HEK293 (cell line): Measurements from ENCODE around the gene INCA1.

Source experiments
- BCL6B ChIP-seq: fragments of 450-650 bp; formaldehyde crosslinking; IDR thresholded peaks from 2 replicates; pipeline ENCODE4 v1.5.1; 2017; ENCODE audit warnings: missing biosample characterization, missing genetic modification characterization
- EGR2 ChIP-seq: fragments of 450-650 bp; formaldehyde crosslinking; IDR thresholded peaks from 2 replicates; pipeline ENCODE4 v1.5.1; 2016; ENCODE audit warnings: low read depth, missing biosample characterization, missing genetic modification characterization
- GFI1B ChIP-seq: fragments of 450-650 bp; formaldehyde crosslinking; IDR thresholded peaks from 2 replicates; pipeline ENCODE4 v1.5.1; 2016; ENCODE audit warnings: missing biosample characterization, missing genetic modification characterization
- GLI2 ChIP-seq: fragments of 450-650 bp; formaldehyde crosslinking; IDR thresholded peaks from 2 replicates; pipeline ENCODE4; 2017; ENCODE audit warnings: missing biosample characterization, missing genetic modification characterization, low read depth, borderline replicate concordance
- GLIS2 ChIP-seq: fragments of 450-650 bp; formaldehyde crosslinking; IDR thresholded peaks from 2 replicates; pipeline ENCODE4 v1.5.1; 2016; ENCODE audit warnings: missing biosample characterization, missing genetic modification characterization
- KLF1 ChIP-seq: fragments of 450-650 bp; formaldehyde crosslinking; IDR thresholded peaks from 2 replicates; pipeline ENCODE4 v1.5.1; 2016; ENCODE audit warnings: missing biosample characterization, missing genetic modification characterization
- KLF10 ChIP-seq: fragments of 450-650 bp; IDR thresholded peaks from 2 replicates; pipeline ENCODE4 v1.5.1; 2018; ENCODE audit warnings: missing biosample characterization, mild to moderate bottlenecking, missing genetic modification characterization
- KLF16 ChIP-seq: fragments of 450-650 bp; formaldehyde crosslinking; IDR thresholded peaks from 2 replicates; pipeline ENCODE4 v1.5.1; 2017; ENCODE audit warnings: missing biosample characterization, missing genetic modification characterization
- KLF8 ChIP-seq: fragments of 450-650 bp; formaldehyde crosslinking; IDR thresholded peaks from 2 replicates; pipeline ENCODE4 v1.5.1; 2016; ENCODE audit warnings: missing biosample characterization, missing genetic modification characterization
- SCRT2 ChIP-seq: fragments of 450-650 bp; formaldehyde crosslinking; IDR thresholded peaks from 2 replicates; pipeline ENCODE4 v1.5.1; 2016; ENCODE audit warnings: missing biosample characterization, missing genetic modification characterization
- SP2 ChIP-seq: fragments of 450-650 bp; formaldehyde crosslinking; IDR thresholded peaks from 2 replicates; pipeline ENCODE4 v1.5.1; 2016; ENCODE audit warnings: missing biosample characterization, missing genetic modification characterization
- WT1 ChIP-seq: fragments of 450-650 bp; formaldehyde crosslinking; IDR thresholded peaks from 2 replicates; pipeline ENCODE4 v1.5.1; 2016; ENCODE audit warnings: missing biosample characterization, missing genetic modification characterization
- YY2 ChIP-seq: fragments of 450-650 bp; formaldehyde crosslinking; IDR thresholded peaks from 2 replicates; pipeline ENCODE4 v1.5.1; 2016; ENCODE audit warnings: missing biosample characterization, missing genetic modification characterization
- ZFHX2 ChIP-seq: fragments of 450-650 bp; formaldehyde crosslinking; conservative IDR thresholded peaks from 2 replicates; pipeline ENCODE4 v1.5.1; 2016; ENCODE audit warnings: missing biosample characterization, missing genetic modification characterization
- ZIC2 ChIP-seq: fragments of 450-650 bp; formaldehyde crosslinking; IDR thresholded peaks from 2 replicates; pipeline ENCODE4 v1.5.1; 2016; ENCODE audit warnings: missing biosample characterization, missing genetic modification characterization
- ZNF140 ChIP-seq: fragments of 450-650 bp; formaldehyde crosslinking; IDR thresholded peaks from 2 replicates; pipeline ENCODE4 v1.5.1; 2016; ENCODE audit warnings: missing biosample characterization, missing genetic modification characterization
- ZNF146 ChIP-seq: fragments of 450-650 bp; formaldehyde crosslinking; IDR thresholded peaks from 2 replicates; pipeline ENCODE4 v1.5.1; 2016; ENCODE audit warnings: missing biosample characterization, missing genetic modification characterization
- ZNF214 ChIP-seq: fragments of 450-650 bp; formaldehyde crosslinking; IDR thresholded peaks from 2 replicates; pipeline ENCODE4 v1.5.1; 2017; ENCODE audit warnings: missing biosample characterization, mild to moderate bottlenecking, missing genetic modification characterization, borderline replicate concordance
- ZNF24 ChIP-seq: fragments of 450-650 bp; formaldehyde crosslinking; IDR thresholded peaks from 2 replicates; pipeline ENCODE4 v1.5.1; 2016; ENCODE audit warnings: missing biosample characterization, missing genetic modification characterization
- ZNF426 ChIP-seq: fragments of 450-650 bp; formaldehyde crosslinking; IDR thresholded peaks from 2 replicates; pipeline ENCODE4 v1.5.1; 2017; ENCODE audit warnings: missing biosample characterization, missing genetic modification characterization, mild to moderate bottlenecking, inconsistent platforms, moderate library complexity
- ZNF488 ChIP-seq: fragments of 450-650 bp; formaldehyde crosslinking; IDR thresholded peaks from 2 replicates; pipeline ENCODE4 v1.5.1; 2016; ENCODE audit warnings: missing biosample characterization, missing genetic modification characterization
- ZNF549 ChIP-seq: fragments of 450-650 bp; IDR thresholded peaks from 2 replicates; pipeline ENCODE4 v1.5.1; 2018; ENCODE audit warnings: missing biosample characterization, missing genetic modification characterization, mild to moderate bottlenecking, inconsistent platforms, moderate library complexity
- ZNF560 ChIP-seq: fragments of 450-650 bp; formaldehyde crosslinking; IDR thresholded peaks from 2 replicates; pipeline ENCODE4 v1.5.1; 2017; ENCODE audit warnings: missing biosample characterization, missing genetic modification characterization, borderline replicate concordance
- ZNF571 ChIP-seq: fragments of 450-650 bp; formaldehyde crosslinking; IDR thresholded peaks from 2 replicates; pipeline ENCODE4 v1.5.0; 2017; ENCODE audit warnings: missing biosample characterization, missing genetic modification characterization
- ZNF621 ChIP-seq: fragments of 450-650 bp; formaldehyde crosslinking; IDR thresholded peaks from 2 replicates; pipeline ENCODE4 v1.5.1; 2017; ENCODE audit warnings: missing biosample characterization, missing genetic modification characterization
- ZNF626 ChIP-seq: fragments of 450-650 bp; sonication (Bioruptor Pico); formaldehyde crosslinking; IDR thresholded peaks from 2 replicates; pipeline ENCODE4 v1.5.1; 2018; ENCODE audit warnings: missing biosample characterization, missing genetic modification characterization, inconsistent platforms
- ZNF660 ChIP-seq: fragments of 450-650 bp; IDR thresholded peaks from 2 replicates; pipeline ENCODE4 v1.5.1; 2018; ENCODE audit warnings: missing biosample characterization, mild to moderate bottlenecking, missing genetic modification characterization
- ZNF776 ChIP-seq: fragments of 450-650 bp; formaldehyde crosslinking; IDR thresholded peaks from 2 replicates; pipeline ENCODE4 v1.5.0; 2017; ENCODE audit warnings: missing biosample characterization, missing genetic modification characterization, borderline replicate concordance
- ZNF777 ChIP-seq: fragments of 450-650 bp; formaldehyde crosslinking; IDR thresholded peaks from 2 replicates; pipeline ENCODE4 v1.5.1; 2017; ENCODE audit warnings: missing biosample characterization, missing genetic modification characterization, borderline replicate concordance
- ZNF837 ChIP-seq: fragments of 450-650 bp; formaldehyde crosslinking; IDR thresholded peaks from 2 replicates; pipeline ENCODE4 v1.5.1; 2016; ENCODE audit warnings: missing biosample characterization, missing genetic modification characterization
- TF ChIP-seq, protein P1 (sequence below): fragments of 450-650 bp; formaldehyde crosslinking; IDR thresholded peaks from 2 replicates; pipeline ENCODE4 v1.5.1; 2016; ENCODE audit warnings: missing biosample characterization, missing genetic modification characterization
- TF ChIP-seq, protein P2 (sequence below): fragments of 450-650 bp; formaldehyde crosslinking; IDR thresholded peaks from 2 replicates; pipeline ENCODE4 v1.5.1; 2017; ENCODE audit warnings: missing biosample characterization, missing genetic modification characterization
- TF ChIP-seq, protein P3 (sequence below): fragments of 450-650 bp; formaldehyde crosslinking; IDR thresholded peaks from 2 replicates; pipeline ENCODE4 v1.5.1; 2016; ENCODE audit warnings: missing biosample characterization, missing genetic modification characterization

The INCA1 gene

DNA sequence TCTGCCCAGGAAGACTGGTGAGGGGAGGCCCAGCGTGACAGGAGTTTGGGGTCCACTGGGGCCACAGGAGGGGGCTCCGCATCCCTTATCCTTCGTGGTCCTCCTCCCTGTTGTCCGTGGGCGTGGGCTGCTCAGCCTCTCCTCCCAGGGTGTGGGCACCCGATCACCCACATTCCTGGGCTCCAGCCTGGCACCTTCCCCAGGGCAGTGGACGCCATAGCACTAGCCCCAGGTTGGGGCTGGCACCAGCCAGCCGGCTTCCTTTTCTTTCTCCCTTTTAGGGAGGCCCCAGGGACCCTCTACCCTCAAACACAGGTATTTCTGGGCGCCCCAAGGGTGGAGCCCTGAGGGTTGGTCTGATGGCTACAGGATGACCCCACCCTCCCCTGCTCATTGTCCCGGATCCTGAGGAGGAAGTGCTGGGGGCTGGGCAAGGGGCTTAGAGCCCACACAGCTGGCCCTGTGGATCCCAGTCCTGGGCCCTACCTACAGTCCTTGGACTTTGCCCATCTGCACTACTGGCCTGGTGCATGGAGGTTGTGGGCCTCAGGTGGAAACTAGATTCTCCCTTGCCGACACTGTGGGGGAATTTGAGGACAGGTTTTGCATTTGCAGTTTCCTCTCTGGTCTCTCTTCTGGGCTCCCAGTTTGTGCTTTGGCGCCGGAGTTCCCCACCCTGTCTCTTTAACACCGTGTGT is 1.6 kb upstream of the INCA1 start (continued):
- TF ChIP-seq BCL6B (tag by site-specific recombination) (no peak), ZNF621 (tag by site-specific recombination) (no peak), SCRT2 (tag by site-specific recombination) (no peak), GFI1B (tag by site-specific recombination) (no peak), ZNF488 (tag by site-specific recombination) (no peak), ZNF549 (tag by site-specific recombination) (no peak), ZFHX2 (tag by site-specific recombination) (peak; percentile 54), ZNF776 (tag by site-specific recombination) (no peak), GLIS2 (tag by site-specific recombination) (peak; percentile 69), ZNF426 (tag by site-specific recombination) (no peak), ZNF560 (no peak), EGR2 (tag by site-specific recombination) (peak; percentile 38; the same call in 1 of the 2 replicates), KLF8 (tag by site-specific recombination) (no peak), SP2 (tag by site-specific recombination) (no peak; the same call in 1 of the 2 replicates), YY2 (tag by site-specific recombination) (no peak), ZNF571 (tag by site-specific recombination) (no peak), ZNF837 (tag by site-specific recombination) (no peak), KLF16 (no peak), ZNF146 (tag by site-specific recombination) (no peak), ZNF777 (tag by site-specific recombination) (no peak), WT1 (tag by site-specific recombination) (peak; percentile 24; the same call in 1 of the 2 replicates), ZIC2 (tag by site-specific recombination) (no peak), ZNF626 (tag by site-specific recombination) (no peak), KLF1 (peak; percentile 63), ZNF214 (tag by site-specific recombination) (no peak), ZNF24 (tag by site-specific recombination) (no peak), KLF10 (tag by site-specific recombination) (no peak), ZNF660 (tag by site-specific recombination) (no peak), GLI2 (tag by site-specific recombination) (no peak), ZNF140 (tag by site-specific recombination) (no peak)
- TF ChIP-seq, protein P1, sequence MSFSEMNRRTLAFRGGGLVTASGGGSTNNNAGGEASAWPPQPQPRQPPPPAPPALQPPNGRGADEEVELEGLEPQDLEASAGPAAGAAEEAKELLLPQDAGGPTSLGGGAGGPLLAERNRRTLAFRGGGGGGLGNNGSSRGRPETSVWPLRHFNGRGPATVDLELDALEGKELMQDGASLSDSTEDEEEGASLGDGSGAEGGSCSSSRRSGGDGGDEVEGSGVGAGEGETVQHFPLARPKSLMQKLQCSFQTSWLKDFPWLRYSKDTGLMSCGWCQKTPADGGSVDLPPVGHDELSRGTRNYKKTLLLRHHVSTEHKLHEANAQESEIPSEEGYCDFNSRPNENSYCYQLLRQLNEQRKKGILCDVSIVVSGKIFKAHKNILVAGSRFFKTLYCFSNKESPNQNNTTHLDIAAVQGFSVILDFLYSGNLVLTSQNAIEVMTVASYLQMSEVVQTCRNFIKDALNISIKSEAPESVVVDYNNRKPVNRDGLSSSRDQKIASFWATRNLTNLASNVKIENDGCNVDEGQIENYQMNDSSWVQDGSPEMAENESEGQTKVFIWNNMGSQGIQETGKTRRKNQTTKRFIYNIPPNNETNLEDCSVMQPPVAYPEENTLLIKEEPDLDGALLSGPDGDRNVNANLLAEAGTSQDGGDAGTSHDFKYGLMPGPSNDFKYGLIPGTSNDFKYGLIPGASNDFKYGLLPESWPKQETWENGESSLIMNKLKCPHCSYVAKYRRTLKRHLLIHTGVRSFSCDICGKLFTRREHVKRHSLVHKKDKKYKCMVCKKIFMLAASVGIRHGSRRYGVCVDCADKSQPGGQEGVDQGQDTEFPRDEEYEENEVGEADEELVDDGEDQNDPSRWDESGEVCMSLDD = no peak
- TF ChIP-seq, protein P2, sequence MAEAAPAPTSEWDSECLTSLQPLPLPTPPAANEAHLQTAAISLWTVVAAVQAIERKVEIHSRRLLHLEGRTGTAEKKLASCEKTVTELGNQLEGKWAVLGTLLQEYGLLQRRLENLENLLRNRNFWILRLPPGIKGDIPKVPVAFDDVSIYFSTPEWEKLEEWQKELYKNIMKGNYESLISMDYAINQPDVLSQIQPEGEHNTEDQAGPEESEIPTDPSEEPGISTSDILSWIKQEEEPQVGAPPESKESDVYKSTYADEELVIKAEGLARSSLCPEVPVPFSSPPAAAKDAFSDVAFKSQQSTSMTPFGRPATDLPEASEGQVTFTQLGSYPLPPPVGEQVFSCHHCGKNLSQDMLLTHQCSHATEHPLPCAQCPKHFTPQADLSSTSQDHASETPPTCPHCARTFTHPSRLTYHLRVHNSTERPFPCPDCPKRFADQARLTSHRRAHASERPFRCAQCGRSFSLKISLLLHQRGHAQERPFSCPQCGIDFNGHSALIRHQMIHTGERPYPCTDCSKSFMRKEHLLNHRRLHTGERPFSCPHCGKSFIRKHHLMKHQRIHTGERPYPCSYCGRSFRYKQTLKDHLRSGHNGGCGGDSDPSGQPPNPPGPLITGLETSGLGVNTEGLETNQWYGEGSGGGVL (tag by site-specific recombination) = no peak
- TF ChIP-seq, protein P3, sequence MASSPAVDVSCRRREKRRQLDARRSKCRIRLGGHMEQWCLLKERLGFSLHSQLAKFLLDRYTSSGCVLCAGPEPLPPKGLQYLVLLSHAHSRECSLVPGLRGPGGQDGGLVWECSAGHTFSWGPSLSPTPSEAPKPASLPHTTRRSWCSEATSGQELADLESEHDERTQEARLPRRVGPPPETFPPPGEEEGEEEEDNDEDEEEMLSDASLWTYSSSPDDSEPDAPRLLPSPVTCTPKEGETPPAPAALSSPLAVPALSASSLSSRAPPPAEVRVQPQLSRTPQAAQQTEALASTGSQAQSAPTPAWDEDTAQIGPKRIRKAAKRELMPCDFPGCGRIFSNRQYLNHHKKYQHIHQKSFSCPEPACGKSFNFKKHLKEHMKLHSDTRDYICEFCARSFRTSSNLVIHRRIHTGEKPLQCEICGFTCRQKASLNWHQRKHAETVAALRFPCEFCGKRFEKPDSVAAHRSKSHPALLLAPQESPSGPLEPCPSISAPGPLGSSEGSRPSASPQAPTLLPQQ (tag by site-specific recombination) = no peak
